Measurements from ENCODE around the gene TIMM17A. TPM values are rescaled to one million over a fixed set of nuclear protein-coding genes. Genes with fewer than 3 reads are reported as not detected.

The TIMM17A gene
- total RNA-seq, 1 donor, result 59.6 TPM

DNA sequence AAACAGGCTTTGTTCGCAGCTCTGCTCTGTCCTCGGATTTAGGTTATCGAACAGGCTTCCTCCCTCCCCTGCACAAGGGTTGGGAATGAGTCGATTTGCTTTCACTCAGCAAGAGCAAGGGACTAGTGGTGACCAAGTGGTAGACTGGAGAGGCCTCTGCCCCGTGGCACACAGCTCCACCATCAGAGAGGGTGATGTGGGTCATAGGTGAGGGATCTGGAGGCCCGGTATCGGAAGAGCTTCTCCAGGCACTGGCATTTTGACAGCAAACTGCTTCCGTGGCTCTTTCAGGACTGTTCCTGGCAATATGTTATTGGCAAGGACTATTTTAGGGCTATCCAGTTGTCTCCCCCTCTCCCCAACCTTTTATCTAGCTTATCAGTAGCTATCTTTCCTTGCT, 52.0 kb downstream of the TIMM17A start:
- no peak for DNase-seq (ENCODE audit: low read depth)
- no peak overlapping the region for H3K4me3 ChIP-seq (ENCODE audit: low read depth, low read length)
- TF ChIP-seq, protein P1, sequence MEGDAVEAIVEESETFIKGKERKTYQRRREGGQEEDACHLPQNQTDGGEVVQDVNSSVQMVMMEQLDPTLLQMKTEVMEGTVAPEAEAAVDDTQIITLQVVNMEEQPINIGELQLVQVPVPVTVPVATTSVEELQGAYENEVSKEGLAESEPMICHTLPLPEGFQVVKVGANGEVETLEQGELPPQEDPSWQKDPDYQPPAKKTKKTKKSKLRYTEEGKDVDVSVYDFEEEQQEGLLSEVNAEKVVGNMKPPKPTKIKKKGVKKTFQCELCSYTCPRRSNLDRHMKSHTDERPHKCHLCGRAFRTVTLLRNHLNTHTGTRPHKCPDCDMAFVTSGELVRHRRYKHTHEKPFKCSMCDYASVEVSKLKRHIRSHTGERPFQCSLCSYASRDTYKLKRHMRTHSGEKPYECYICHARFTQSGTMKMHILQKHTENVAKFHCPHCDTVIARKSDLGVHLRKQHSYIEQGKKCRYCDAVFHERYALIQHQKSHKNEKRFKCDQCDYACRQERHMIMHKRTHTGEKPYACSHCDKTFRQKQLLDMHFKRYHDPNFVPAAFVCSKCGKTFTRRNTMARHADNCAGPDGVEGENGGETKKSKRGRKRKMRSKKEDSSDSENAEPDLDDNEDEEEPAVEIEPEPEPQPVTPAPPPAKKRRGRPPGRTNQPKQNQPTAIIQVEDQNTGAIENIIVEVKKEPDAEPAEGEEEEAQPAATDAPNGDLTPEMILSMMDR (IDR thresholded peaks at IDR 0.05; ENCODE audit: insufficient read depth, low read length), result no peak

DNA sequence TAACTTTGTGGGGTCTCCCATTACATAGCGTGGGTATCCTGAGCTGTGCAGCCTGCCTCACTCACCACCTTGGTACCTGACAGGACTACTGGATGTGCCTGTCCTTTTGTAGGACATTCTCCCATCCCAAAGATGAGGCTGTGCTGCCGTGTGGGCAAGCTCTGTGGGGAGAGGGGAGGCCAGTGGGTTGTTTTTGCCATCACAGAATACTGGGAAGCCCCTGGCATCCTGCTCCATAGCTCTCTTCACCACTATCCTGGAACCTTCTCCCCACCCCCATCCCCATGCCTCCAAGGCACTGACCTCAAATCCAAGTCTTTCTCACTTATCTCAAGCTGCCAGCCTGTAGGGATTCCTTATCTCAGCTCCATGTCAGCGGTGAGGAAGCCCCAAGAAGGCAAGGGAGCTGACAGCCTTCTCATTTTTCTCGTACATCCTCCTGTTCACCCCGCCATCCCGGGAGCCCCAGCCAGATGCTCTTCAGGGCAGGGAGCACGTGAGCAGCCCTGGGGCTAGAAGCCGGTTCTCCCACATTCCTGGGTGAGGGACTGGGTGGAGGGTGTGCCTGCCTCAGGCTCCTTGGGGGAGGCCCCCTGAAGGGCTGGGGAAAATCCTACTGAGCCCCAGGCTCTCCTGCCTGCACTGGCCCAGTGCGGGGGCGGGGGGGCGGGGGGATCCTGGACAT, 52.6 kb downstream of the TIMM17A start:
- TF ChIP-seq, protein P1 (IDR thresholded peaks at IDR 0.05; ENCODE audit: insufficient read depth, low read length), result no peak
- peak; percentile 33 for DNase-seq (ENCODE audit: low read depth)
- no peak overlapping the region for H3K4me3 ChIP-seq (ENCODE audit: low read depth, low read length)

DNA sequence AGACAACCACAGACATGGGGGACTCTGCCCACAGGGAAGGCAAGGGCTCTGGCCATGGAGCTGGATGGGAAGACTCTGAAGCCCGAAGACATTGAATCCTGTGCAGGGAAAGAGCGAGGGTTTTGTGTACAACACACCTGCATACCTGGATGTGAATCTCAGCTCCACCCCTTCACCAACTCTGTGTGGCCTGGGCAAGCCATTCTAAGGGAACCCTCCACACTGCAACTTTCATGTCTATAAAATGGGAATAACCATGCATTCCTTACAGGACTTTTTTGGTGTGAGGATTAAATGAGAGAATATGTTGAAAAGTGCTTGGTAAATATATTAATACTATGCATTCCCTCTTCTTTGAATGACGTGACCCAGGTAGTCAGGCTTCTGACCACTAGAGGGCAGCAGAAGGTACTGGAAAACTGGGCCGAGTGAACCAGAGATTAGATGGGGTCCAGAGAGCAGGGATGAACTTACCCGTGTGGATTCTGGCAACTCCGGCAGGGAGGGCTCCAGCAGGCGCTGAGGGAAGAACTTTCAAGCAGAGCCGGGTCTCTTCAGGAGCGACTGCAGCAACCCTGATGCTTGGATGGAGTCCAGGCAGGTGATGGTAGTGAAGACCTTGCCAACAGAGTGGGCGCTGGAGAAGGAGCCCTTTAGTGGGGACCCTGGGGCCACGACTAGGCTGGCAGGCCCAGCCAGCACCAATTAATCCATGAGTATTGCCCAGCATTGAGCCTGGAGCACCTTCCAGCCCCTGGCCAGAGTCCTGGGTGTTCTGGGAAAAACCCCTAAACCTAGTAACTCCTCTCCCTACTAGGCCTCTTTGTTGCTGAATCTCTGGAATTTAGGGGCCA, 54.2 kb downstream of the TIMM17A start:
- peak; percentile 88 for DNase-seq (ENCODE audit: low read depth)
- TF ChIP-seq, protein P1 (IDR thresholded peaks at IDR 0.05; ENCODE audit: insufficient read depth, low read length), result peak; percentile 83
- no peak overlapping the region for H3K4me3 ChIP-seq (ENCODE audit: low read depth, low read length)

DNA sequence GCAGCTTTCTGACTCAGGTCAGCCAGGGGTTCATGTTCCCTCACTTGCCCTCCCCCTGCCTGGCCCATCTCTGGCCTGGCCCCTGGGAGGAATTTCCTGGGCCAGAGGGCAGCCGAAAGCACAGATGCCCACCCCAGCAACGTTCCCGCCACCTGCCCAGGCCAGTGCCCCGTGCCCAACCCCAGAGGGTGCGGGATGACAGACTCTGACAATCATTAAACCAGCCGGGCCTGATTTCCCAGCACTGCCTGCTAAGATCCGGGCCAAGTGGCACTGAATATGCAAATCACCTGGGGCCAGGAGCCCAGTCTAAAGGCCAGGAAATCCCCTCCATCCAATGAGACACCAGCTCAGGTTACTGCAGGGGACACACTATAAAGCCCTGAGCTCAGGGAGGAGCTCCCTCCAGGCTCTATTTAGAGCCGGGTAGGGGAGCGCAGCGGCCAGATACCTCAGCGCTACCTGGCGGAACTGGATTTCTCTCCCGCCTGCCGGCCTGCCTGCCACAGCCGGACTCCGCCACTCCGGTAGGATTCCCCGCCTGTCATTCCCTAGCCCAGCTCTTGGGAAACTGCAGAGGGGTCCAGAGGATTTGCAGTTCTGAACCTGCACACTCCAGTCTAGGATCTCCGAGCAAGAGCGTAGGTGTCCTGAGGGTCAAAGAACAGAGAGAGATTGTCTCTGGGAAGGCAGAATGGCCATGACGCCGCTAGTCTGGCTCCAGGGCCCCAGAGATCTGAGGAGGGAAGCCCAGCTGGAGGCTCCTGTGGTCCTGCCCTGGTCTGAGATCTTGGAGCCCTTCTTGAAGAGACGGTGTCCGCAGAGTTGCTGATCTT, 55.1 kb downstream of the TIMM17A start, which contains the start of gene ELF3:
Gene ELF3, plus strand, starts transcription at position 408 of the 836 bp plus-strand sequence. CDS start 550 bp downstream, outside the sequence.
- DNase-seq (ENCODE audit: low read depth), result no peak
- TF ChIP-seq, protein P1 (IDR thresholded peaks at IDR 0.05; ENCODE audit: insufficient read depth, low read length), result no peak
- H3K4me3 ChIP-seq (ENCODE audit: low read depth, low read length), result no peak within 1 kb of the TSS

DNA sequence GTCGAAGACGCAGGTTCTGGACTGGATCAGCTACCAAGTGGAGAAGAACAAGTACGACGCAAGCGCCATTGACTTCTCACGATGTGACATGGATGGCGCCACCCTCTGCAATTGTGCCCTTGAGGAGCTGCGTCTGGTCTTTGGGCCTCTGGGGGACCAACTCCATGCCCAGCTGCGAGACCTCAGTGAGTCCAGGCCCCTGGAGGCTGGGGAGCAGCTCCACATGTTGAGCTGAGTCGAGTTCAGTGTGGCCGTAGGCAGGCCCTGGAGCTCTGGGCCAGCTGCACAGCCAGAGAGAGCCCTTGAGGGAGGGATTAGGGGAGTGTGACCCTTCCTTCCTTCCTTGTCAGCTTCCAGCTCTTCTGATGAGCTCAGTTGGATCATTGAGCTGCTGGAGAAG, 56.7 kb downstream of the TIMM17A start:
- no peak for DNase-seq (ENCODE audit: low read depth)
- no peak overlapping the region for H3K4me3 ChIP-seq (ENCODE audit: low read depth, low read length)
- TF ChIP-seq, protein P1 (IDR thresholded peaks at IDR 0.05; ENCODE audit: insufficient read depth, low read length), result no peak

Measured in fibroblast of the aortic adventitia (primary cell).